DMS 273 treated with DMSO at 0.1 percent for 48 hours (cell line): ENCODE results near the gene GP1BA.

ENCODE experiments used
- DNase-seq: peaks from one replicate; lab custom pipeline; 2025; lab: John Stamatoyannopoulos, UW

The GP1BA gene

GRCh38 chr17:4950746-4951204 lies 18.7 kb downstream of the GP1BA start, which contains the start of gene ENO3:
Gene ENO3, plus strand, starts transcription at chr17:4951119. Its CDS starts 711 bp downstream, at chr17:4951830.
- DNase-seq, result no peak

GRCh38 chr17:4951486-4951885 lies 19.4 kb downstream of the GP1BA start:
- no peak for DNase-seq

DNA sequence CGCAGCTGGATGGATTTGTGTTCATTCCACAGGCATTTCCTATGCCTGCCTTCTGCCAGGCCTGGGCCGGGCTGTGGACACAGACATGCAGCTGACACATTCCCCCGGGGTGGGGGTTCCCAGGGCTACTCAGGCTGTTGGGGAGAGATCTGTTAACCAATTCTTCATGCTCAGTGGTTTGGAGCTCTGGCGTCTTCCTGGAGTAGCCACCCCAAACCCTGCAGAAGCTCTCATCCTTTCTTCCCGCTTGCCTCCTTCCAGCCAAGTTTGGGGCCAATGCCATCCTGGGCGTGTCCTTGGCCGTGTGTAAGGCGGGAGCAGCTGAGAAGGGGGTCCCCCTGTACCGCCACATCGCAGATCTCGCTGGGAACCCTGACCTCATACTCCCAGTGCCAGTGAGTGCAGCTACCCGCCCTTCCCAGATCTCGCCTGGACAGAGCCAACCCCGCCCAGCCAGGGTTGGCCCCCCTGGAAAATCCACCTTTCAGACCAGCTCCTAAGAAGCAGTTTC lies 21.4 kb downstream of the GP1BA start:
- no peak for DNase-seq

DNA sequence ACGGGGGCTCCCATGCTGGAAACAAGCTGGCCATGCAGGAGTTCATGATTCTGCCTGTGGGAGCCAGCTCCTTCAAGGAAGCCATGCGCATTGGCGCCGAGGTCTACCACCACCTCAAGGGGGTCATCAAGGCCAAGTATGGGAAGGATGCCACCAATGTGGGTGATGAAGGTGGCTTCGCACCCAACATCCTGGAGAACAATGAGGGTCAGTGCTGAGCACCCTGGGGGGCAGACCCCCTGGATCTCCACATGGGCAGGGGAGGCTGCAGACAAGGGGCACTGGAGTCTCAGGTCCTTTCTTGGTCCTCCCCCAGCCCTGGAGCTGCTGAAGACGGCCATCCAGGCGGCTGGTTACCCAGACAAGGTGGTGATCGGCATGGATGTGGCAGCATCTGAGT lies 23.0 kb downstream of the GP1BA start:
- DNase-seq, result no peak

- no peak for DNase-seq
Observed at GRCh38 chr17:4956493-4957061, 24.5 kb downstream of the GP1BA start.

DNA sequence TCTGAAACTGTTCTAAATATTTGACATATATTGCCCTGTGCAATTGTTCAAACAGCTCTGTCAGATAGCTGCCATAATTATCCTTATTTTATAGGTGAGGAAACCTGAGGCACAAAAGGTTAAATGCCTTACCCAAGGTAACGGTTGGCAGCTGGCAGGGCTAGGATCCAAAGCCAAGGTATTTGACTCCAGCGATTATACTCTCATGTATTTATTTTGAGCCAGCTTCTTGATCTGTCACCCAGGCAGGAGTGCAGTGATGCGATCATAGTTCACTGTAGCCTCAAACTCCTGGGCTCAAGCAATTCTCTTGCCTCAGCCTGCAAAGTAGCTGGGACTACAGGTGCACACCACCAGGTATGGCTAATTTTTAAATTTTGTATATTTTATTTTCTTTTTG lies 26.0 kb downstream of the GP1BA start:
- no peak for DNase-seq

- DNase-seq, result no peak
Observed at GRCh38 chr17:4959261-4959965, 27.3 kb downstream of the GP1BA start.

- DNase-seq, result no peak
Observed at GRCh38 chr17:4960279-4960922, 28.3 kb downstream of the GP1BA start.

DNA sequence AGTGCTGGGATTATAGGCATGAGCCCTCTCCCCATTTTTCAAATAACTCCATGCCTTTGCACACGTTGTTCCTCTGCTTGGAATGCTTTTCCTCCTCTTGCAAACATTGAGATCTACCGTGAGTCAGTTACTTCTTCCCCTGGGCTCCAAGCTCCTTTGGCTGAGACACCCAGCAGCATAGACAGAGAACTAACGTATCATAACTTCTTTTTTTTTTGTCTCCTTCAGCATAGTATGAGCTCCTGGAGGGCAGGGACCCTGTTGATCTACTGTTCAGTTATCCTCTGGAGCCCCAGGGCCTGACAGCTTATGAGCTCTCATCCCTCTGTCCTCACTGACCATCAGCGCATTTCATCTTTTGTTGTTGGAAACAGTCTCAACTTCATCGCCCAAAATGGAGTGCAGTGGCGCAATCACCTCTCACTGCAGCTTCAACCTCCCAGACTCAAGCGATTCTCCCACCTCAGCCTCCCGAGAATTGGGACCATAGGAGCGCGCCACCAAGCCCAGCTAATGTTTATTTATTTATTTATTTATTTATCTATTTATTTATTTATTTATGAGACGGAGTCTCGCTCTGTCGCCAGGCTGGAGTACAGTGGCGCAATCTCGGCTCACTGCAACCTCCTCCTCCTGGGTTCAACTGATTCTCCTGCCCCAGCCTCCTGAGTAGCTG lies 33.4 kb downstream of the GP1BA start:
- no peak for DNase-seq

- DNase-seq, result peak; percentile 99
Observed at GRCh38 chr17:4966844-4967538, 34.9 kb downstream of the GP1BA start.

DNA sequence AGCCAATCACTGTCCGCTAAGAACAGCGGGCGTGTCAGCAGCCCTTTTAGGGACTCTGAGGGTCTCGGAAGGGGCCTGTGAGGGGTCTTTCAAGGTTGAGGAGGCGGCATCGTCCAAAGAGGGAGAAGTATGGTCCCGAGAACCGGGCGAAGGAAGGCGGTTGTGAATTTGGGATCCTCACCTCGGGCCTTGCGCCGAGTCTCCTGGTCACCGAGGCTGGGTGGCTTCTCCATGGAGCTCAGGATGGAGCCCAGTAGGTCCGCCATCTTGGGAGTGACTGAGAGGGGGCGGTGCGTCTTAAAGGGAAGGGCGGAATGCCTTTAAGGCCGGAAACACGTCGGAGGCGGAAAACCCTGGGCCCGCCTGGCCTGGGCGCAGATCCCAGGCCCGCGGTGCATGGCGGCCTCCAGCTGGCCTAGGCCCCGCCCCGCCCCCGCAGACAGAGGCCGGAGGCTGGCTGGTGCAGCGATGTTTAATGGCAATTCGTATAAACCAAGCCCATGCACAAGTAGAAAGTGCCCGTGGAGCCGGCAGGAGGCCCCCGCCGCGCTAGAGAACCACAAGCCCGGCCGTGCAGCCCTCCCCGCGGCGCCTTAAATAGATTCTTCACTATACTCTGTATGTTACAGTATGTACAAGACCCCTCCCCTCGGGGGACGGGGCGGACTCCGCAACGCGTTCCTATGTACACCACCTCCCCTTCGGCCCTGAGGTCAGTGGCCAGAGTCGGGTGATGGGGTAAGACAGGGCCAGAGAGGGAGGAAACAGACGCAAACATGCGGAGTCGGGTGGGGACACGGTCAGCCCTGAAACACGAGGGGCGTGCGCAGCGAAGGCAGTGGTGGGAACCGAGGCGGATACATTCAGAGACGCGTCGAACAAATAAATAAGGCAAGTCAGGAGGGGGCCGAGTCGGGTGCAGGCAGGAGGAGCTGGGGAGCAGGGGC lies 35.7 kb downstream of the GP1BA start, which contains the start of gene SPAG7:
Gene SPAG7 (minus strand): TSS at position 279 of the 947 bp plus-strand sequence. CDS start 13 bp downstream, at position 266.
- peak; percentile 80 for DNase-seq

DNA sequence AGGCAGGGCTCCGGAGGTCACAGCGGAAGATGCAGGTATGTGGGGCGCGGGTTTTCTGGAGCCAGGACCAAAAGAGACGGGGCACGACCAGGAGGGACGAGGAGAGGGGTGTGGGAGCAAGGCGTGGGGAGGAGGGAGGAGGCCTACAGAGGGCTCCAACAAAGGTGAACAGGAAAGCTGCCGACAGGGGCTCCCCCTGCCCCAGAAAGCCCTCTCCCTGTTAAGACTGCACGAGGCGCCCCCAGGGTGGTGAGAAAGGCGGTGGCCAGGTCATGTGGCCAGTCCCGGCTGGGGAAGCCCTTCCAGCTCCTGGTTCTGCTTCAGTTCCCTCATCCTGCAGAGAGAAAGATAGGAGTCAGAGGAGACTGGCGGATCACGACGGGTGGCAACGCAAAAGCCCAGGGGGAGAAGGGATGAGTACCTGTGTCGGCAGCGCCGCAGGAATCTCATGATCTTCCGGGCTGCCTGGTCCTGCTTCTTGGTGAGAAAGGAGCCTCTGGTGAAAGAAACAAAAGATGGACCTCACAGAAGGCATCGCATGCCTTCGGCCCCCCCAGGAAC lies 36.5 kb downstream of the GP1BA start:
- DNase-seq, result no peak

GRCh38 chr17:4969047-4969550 lies 37.0 kb downstream of the GP1BA start:
- DNase-seq, result no peak

DNA sequence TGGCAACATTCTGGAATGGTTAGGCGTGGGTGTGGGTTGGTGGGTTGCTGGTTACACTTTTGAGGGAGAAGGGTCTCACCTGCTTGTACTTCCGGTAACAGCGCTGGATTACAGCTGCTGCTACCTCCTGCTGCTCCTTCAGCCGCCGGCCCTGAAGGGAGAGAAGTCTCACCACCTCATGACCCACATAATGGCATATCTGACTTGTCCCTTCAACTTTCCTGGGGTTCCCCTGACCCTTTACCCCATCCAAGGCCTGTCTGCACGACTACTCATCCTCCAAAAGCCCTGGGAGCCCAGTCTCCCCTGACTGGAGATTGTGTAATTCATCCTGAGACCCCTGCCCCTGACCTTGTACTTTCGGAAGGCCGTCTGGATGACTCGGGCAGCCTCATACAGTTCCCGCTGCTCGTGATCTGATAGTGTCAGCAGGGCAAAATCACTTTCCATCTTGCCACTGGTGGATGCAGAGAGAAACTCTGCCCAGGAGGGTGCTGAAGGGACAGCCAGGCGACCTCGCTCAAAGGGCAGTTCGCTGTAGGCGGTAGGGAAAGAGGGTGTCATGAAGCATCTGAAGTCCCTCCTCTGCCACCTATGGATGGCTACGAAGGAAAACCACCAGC lies 37.6 kb downstream of the GP1BA start:
- DNase-seq, result no peak

DNA sequence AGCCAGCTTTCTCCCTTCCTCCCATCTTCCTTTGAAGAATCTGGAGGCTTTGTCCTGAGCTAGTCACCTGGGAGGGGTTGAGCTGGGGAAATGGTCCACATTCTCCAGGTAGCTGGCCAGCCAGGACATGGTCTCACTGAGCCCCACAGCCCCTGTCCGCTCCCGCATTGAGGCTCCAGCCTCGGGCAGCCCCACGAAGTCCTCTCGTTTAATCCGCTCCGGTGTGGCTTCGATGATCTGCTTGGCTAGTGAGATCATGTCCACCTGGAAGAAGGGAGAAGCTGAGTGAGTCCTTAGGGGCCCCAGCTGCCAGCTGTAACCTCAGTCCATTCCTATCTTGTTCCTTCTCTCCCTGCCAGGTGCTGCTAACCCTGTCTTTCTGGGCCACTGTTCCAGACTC lies 38.2 kb downstream of the GP1BA start:
- DNase-seq, result no peak

DNA sequence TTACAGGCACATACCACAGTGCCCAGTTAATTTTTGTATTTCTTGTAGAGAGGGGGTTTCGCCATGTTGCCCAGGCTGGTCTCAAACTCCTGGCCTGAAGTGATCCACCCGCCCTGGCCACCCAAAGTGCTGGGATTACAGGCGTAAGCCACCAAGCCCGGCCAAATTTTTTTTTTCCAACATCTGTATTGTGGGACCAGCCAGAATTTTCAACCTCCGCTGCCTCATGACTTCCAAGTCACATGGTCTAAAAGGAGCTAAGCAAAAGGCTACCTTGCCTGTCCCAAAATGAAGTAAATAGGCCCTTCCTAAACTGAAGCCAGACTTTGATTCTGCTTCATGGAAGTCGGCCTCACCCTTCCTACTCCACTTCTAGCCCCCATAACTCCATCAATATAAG lies 39.7 kb downstream of the GP1BA start:
- DNase-seq, result no peak

DNA sequence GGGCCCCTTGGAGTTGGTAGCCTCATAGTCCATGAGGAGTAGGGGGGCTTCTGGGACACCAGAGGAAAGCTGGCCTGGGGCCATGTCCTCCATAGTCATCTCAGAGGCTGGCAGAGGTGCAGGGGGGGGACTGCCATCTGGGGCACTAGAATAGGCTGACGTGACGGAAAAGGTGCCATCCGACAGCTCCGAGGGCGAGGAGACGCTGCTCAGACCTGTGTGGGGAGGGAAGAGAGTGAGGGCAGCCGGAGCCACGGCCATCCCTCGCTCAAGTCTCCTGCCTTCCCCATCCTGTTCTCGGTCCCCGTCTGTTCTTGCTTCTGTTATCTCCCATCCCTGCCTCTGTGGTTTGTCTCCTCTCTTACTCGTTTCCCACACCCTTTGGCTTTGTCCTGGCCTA lies 40.2 kb downstream of the GP1BA start:
- DNase-seq, result no peak

GRCh38 chr17:4972752-4973151 lies 40.7 kb downstream of the GP1BA start:
- no peak for DNase-seq

DNA sequence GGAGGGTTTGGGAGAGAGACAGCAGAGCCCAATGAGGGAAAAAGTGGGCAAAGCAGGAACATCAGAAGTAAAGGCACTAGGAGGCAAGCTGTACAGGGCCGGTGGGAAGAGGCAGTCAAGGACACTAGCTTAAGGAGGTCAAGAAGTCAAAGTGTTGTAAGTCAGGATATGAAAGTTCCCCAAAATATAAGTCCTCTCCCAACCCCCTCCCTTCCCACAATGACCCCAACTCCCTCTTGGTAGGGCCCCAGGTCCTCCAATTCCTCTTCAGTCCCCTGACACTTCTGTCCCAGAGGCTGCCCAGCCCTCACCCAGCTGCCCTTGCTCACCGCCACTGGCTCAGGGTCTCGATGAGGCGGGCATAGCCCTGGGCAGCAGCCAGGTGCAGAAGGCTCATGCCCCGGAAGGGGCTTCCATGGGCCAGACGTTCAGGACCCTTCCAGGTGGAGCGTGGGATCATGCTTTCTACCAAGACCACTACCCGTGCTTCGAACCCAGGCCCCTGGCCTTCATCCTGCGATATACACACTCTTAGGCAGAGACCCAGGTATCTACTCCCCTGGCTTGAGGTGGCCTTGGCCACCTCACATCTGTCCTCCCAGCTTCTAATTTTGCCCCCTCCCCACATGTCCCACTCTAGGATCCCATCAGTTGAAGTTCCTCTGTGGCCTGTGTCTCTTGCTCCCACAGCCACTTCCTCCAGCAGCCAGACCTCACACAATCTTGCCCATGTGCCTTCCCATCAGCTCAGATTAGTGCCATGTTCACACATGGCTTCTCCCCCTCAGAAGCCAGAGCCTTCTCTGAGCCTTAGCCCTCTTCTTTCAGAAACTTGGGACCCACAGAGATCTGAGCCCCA lies 41.4 kb downstream of the GP1BA start:
- no peak for DNase-seq
